HG03520 (cell line): ENCODE results near the gene CC2D1B.

Source experiments
- ATAC-seq: cut with Tn5 transposase; IDR thresholded peaks from one replicate; pipeline ENCODE4 v1.9.1; 2021; ENCODE audit warnings: mild to moderate bottlenecking, moderate library complexity; ENCODE audit not compliant: unreplicated experiment

Gene CC2D1B

DNA sequence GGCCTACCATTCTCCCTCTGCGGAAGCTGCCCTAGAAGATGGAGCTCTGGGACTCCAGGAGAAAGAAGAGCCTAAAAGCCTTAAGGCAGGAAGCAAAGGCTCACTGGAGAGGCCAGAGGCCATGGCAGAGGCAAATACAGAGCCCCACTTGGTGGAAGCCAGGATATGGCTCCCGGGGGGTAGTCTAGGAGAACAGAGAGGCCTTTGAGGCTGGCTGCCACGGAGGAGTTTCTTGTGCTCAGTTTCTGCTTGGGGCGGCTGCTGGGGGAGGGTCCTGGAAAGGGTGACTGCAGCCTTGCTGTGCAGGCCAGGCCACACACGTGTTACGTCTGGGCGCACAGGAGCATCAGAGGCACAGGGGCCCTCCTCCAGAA is 5.4 kb downstream of the CC2D1B start:
- no peak for ATAC-seq

DNA sequence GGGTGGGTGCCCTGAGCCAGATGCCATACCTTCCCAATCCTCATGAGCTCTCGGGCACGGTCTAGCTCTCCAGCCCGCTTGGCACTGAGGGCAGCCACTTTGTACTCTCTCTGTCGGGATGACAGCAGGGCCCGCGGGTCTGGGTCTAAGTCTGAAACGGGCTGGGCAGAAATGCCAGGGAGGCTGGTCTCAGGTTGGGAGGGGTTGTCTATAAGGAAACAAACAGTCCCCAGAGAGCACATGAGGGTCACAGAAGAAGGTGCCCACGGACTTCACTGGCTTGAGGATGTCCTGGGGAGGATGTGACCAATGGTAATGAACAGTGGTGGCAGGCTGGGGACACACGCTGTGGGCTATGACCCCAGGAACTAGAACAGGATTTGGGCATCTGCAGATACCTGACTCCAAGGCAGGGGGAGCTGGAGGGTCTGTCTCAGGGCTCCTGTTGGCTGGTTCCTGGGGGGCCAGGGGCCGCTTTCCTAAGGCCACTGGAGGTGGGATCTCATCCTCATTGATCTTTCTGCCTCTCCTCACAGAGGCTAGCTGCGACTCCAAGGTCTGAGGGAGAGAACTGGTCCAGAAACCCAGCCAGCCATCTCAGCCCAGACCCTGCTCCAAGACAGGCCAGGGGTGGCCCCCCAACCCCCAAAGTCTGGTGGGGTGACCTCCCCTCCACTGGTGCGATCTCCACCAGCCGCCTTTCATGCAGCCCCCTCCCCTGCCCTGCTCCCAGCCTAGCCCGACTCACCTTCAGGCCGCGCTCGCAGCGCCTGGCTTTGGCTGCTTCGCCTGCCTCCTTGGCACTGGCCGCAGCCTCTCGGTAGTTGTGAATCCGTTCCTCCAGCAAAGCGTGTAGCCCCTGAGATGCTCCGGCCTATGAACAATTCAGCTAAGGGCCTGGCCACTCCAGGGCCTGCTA is 6.1 kb downstream of the CC2D1B start:
- ATAC-seq = no peak

DNA sequence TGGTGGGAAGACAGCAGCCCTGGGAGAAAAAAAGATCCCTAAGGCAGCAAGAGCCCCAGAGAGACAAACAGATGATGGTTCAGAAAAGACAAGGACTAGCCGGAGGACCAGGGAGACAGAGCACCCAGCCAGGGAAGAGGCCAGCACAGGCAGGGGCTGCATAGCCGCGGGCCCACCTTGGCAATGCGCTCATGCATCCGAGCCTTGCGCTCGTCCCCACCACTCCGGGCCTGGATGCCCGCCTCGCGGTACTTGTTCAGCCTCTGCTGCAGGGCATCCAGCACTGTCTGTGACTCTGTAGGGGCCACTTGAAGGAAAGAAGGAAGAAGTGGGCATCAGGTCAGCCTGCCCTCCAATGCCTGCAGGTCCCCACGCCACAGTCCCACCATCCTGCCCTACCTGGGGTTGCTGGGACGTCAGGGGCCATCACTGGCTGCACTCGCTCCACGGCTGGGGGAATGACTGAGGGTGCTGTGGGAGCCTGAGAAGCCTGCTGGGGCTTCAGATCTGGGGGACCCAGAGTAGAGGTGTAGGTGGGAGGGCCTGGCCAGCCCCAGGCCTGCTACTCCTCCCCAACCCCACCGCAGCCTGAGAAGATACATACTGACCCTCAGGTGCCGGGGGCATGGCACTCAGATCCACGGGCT is 7.0 kb downstream of the CC2D1B start:
- no peak for ATAC-seq

DNA sequence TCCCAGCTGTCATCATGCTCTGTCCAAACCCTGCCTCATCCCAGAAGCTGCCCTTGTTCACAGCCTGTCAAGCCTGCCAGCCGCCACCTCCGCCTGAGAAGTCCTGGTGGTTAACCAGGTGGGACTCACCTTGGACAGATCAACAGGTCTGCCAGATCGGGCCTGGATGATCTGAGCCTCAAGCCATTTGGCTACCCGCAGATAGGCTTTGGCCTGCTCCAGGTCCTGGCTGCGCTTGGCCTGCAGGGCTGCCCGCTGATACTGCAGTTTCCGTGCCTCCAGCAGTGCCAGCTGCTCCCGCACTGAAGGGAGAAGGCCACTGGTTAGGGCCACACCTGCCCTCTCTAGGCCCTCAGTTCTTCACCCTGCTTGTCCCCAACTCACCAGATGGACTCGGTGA is 8.6 kb downstream of the CC2D1B start:
- ATAC-seq = no peak

DNA sequence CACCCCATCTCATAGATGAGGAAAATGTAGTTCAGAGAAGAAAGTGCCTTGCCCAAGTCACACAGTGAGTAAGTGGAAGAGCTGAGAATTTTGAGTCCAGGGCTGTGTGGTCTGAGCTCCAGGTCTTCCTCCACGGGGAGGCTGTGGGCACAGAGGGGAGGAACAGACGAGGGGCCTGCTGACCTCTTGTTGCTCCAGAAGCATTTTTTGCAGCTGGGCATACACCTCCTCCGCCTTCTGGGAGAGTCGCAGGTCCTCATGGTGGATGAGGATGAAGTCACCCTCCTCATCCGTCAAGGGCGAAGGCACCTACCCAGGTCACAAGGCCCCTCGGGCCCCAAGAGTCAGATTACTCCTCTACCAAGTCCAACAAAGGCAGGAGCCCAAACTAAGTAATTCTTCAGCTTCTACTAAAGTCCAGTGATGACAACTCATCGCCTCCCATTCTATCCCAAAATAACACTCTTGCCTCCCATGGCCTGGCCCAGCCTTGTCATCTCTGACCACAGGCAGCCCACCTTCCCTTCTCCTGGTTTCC is 9.1 kb downstream of the CC2D1B start:
- no peak for ATAC-seq

DNA sequence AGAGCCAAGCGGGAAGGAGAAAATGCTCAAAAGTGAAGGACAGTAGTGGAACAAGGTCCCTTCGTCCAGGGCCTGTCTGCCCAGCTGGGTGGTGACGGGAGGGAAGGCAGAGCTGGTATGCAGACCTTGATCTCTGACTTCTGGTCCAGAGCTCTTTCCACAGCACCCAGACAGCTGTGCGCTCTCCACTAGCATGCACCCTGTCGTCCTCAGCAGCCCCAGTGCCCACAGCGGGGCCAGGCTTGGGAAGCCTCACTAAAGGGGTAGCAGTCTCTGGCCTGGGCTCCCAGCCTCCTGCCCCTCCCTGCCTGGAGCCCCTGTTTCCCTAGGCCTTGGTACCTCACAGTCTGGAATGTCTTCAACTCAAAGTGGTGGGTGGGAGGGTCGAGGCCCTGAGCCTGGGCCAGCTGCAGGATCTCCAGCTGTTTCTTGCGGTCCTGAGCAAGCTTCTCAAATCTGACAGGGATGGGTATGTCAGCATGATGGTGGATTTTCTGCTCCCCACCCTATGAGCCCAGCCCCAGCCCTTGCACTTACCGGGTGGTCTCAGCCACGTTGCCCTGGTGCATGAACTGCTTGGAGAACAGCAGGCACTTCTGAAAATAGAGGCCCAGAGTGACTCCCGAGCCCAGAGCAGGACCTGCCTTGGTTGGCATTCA is 10.0 kb downstream of the CC2D1B start:
- no peak for ATAC-seq

DNA sequence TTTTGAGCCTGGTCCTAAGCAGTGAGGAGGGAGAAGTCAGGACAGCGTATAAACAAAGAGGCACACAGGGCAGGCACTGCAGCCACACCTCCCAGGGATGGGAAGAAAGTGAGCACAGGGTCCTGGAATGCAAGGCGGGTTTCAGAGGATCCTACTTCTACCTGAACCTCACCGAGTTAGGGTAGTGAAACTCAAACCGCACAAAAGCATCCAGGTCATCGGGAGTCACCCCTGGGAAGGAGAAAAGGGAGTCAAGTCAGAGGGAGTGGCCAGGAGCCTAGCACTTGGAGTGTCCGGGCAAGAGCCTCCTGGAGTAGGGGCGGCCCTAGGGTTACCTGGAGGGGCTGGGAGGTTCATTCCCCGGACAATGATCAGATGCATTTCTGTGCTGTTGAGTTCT is 10.6 kb downstream of the CC2D1B start:
- ATAC-seq = no peak

DNA sequence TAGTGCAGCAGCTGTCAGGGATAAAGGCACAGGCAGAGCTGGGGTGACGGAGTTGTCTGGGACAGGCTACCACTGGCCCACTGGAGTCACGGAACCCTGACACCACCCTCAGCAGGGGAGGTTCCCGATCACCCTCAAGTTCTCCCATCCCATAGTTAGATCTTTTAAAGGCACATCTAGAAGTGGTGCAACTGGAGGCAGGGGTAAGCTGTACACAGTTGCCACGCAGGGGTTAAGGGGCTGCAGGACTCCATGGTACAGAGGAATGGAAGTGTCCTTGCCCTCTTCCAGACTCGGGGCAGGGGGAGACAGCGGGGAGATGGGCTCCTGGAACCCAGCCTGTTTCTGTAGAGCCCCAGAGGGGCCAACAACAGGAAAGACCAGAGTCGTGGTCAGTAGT is 13.3 kb downstream of the CC2D1B start:
- ATAC-seq = no peak

DNA sequence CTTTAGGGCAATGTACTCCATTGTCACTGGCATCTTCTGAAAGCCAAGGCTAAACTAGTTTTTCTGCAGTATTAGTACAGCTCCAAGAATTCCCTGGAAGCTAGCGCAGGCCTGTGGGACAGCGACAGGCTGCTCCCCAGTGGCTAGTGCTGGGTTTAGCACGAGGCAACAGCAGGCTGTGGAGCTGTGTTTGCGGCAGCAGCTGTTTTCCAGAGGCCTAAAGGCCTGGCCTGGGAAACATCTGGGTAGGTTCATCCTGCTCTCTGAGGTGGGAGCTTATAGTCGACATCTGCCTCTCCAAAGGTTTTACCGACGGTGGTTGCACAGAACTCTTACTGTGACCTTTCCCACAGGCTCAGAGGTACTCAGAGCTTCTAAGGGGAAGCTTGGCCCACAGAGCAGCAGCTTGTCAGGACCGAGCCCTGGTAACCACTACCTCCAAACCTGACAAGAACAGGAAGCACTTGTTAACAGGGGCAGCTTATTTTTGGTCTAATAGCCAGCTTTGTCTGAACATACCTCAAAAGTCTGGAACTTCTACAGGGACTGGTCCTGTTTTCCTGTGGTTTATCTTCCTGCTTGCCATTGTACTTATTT is 17.2 kb downstream of the CC2D1B start:
- no peak for ATAC-seq

DNA sequence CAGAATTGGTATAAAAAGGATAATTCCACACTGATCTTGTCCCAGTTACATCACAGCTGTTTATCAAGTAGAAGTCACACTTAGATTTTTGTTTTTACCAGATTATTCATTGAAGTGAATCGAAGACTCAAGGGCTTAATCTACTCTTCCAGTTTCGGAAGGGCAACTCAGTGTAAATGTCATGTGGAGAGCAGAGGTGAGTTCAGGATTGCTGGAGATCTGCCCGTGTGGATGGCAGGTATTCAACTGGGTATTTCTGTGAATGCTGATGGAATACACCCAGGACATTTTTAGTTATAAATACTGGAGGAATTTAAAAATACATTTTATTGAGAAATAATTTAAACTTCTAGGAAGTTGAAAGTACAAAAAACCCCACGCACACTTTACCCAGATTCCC is 19.4 kb downstream of the CC2D1B start:
- no peak for ATAC-seq

DNA sequence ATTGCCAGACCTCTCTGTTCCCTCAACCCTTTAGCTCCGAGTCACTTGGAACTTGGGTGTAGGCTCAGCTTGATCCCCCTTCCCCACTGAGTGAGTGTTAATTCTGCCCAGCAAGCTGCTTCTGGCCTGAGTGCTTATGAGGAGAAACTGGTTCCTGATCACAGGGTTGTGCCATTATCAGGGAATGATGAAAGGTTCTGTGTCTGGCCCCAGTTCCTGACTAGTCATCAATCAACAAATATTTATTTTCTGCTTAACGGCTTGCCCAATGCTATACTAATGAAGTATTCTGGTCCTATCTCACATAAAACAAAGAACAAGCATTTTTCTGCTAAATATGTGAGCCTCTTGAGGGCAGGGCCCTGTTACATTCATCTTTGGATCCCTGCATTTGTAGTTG is 20.8 kb downstream of the CC2D1B start:
- no peak for ATAC-seq

DNA sequence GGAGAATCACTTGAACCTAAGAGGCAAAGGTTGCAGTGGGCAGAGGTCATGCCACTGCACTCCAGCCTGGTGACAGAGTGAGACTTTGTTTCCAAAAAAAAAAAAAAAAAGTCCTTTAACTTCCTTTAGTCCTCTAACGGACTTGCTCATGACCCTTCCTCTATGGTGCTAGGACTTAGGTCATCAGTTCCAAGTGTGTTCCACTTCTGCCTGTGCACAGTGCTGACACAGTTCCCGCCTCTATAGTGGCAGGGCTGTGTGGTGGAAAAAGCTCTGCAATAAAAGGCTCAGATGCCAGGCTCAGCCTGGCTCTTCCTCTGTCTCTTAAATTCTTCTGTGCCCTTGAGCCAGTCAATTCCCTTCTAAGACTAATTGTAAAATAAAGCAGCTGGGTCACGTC is 22.0 kb downstream of the CC2D1B start:
- no peak for ATAC-seq

DNA sequence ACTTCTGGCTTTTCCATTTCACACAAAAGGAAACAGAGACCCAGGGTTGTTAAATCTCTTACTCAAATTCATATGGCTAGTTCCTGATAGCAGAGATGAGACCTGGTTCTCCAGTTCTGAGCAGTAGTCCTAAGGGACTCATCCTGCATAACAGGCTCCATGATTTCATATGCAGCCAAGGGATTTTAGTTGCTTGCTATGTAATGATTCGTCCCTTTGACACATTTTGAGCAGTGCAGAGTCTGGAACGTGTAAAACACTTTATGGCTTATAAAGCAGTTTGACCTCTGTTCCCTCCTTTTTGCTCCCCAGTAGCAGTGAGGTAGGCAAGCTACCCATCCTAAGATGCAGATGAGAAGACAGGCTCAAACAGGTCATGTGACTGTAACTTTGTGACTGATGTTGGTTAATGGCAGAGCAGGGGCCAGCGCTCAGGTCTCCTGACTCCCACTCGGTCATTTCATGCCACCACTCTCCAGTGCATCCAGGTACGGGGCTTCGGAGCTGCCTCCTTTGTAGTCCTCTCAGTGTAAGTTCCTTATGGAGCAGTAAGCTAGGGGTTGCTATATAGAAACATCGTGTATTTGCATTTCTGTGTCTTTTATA is 24.2 kb downstream of the CC2D1B start:
- no peak for ATAC-seq

DNA sequence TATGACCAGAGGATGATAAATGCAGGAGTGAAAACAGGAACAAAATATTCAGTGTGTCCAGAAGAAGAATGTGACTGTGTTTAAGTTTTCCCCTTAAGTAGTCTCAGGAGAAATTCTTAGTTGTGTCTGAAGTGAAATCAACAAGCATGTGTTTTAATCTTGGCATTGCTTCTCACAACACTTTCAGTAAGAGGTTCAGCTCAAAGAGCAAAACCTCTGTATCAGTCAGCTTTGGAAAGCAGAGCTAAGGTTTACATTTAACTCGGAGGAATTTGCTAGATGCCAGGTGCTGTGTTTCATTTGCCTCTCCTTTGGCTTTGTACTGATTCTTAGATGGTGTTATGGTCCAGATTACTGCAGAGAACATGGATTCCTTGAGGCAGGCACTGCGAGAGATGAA is 28.6 kb downstream of the CC2D1B start:
- no peak for ATAC-seq

DNA sequence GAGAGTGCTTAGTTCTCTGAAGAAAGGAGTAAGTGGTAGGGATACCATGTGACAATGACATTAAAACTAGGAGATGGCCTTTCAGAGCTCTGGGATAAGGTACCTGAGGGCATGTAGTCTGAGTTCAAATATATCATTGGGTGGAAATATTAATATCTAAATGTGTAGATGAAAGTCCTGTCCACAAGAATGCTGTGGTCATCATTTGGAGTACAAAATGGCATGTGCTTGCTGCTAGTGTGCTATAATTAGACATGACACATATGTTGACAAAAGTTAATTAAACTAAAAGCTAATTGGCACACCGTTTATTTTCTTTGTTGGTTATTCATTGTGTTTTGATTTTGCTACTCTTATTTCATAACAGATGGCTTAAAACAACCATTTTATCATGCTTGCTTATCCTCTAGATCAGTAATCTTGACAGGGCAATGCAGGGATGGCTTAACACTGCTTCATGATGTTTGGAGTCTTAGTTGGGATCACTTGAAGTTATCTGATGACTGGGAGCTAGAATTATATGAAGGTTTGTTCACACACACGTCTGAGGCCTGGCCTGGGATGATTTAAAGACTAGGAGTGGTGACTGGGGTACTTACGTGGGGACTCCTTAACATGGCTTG is 31.0 kb downstream of the CC2D1B start:
- ATAC-seq = no peak

DNA sequence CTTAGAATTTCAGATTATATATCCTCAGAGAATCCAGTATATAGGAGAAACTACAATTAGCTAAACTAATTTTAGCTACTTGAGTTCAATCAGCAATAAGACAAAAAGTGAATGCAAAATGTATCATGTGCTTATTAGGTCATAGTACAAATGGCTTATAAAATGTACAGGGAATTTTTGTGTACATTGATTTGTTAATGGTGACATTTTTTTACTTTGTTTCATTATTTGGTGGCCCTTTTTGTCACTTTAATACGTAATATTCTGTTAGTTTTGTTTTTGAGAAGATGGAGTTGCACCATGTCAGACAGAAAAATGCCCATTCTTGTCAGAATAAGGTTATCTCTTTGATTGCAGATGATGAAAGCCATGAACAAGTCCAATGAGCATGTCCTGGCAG is 33.6 kb downstream of the CC2D1B start:
- no peak for ATAC-seq

DNA sequence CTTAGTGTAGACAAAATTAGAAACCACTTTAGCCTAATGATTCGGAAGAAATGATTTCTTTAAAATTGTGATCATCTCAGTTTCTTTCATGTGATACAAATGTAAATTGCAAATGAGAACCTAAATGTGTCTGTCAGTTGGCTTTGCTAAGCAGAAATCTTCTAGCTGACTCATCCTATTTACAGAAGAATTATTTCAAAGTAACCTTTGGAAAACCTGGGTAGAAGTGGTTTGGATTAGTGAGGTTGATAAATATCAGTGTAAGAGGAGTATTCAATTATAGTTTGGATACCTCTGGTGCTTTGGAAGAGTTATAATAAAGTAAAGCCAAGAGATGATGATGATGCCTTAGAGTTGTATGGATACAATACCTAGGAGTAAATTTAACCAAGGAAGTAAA is 37.4 kb downstream of the CC2D1B start:
- ATAC-seq = no peak

DNA sequence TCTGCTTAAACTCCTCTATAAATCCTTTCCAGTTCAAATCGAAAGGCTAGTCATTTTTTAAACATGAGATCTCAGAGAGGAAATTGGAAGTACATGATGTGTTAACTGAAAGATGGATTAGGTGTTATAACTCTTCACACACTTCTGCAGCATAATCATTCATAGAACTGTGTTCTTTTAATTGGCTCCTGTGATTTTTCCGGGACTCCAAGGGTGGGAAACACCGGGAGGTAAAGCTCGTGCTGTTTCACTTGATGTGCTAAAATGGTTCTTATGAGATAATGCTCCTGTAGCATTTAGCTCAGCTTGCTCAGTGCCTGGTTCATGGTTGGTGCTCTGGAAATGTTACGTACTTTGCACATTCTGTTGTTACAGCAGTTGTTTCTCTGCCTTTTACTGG is 40.2 kb downstream of the CC2D1B start:
- no peak for ATAC-seq

DNA sequence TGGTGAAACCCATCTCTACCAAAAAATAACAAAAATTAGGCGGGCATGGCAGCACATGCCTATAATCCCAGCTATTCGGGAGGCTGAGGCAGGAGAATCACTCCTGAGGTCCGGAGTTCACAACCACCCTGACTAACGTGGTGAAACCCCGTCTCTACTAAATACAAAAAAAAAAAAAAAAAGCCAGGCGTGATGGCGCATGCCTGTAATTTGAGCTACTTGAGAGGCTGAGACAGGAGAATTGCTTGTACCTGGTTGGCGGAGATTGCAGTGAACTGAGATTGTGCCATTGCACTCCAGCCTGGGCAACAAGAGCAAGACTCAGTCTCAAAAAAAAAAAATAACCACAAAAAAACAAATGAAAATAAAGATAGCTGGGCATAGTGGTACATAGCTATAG is 42.3 kb downstream of the CC2D1B start:
- ATAC-seq = no peak

DNA sequence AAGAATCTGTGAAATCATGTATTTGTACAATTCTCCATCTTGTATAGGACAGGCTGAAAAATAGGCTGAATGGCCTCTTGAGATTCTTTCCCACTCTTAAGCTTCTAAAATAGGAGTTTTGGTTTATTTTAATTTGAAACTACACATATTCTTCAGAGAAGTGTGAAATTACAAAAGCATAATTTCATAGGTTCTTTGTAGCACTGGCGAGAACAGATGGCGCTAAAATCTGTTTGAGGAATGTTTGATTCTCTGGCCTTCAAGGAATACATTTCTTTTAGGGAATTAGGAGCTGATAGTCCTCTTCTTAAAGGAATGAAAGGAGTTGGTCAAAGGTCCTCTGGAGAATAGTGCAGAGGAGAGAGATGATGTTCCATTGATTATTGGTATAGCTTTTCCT is 44.9 kb downstream of the CC2D1B start:
- no peak for ATAC-seq
